Measurements from ENCODE around the gene LMTK2.

DNA sequence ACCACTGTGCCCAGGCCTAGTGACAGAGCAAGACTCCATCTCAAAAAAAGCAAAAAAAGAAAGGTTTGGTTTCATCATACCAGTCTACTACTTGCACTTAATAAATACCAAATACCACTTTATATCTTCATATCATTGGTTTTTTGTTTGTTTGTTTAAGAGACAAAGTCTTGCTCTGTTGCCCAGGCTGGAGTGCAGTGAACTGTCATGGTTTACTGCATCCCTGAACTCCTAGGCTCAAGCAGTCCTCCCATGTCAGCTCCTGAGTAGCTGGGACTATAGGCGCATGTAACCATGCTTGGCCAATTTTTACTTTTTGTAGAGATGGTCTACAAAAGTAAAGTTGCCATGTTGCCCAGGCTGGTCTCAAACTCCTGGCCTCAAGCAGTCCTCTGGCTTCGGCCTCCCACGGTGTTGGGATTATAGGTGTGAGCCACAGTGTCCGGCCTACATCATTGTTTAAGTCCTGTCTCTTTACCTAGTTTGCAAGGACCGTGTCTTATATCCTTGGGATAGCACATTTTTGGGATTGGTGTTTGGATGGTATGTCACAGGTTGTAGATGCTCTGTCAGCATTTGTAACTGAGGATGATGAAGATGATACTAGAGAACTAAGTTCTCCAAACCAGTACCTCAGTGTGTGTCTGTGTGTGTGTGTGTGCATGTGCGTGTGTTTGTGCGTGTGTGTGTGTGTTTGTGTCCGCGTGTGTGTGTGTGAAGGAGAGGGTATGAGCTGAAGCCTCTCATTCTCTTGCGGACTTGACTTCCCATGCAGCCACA lies 9.3 kb downstream of the LMTK2 start:
- TF ChIP-seq CTCF (IDR thresholded peaks at IDR 0.05) (no peak), POLR2AphosphoS5 (IDR thresholded peaks at IDR 0.05; ENCODE audit: insufficient read depth in 1 of 2, low read depth in 1 of 2) (no peak), POLR2A (IDR thresholded peaks at IDR 0.05) (no peak)
